DOHH2 (cell line): ENCODE data around the gene SSH2.

Experiments used
- H3F3A ChIP-seq: fragments of 200-600 bp; sonication (generic), shearing (Covaris generic); 2 replicates; pipeline ENCODE4 v1.6.0; 2016; ENCODE audit warnings: antibody characterized with exemption, mild to moderate bottlenecking; ENCODE audit not compliant: control insufficient read depth, insufficient read depth
- H3K27ac ChIP-seq: fragments of 200-600 bp; sonication (generic); 2 replicates; pipeline ENCODE4 v1.5.1; 2014; ENCODE audit warnings: low read depth, mild to moderate bottlenecking, low read length, moderate library complexity
- H3K27me3 ChIP-seq: fragments of 200-600 bp; sonication (generic); 2 replicates; pipeline ENCODE4 v1.6.1; 2014; ENCODE audit warnings: mild to moderate bottlenecking, low read length, mixed read lengths; ENCODE audit not compliant: control insufficient read depth
- H3K36me3 ChIP-seq: fragments of 200-600 bp; sonication (generic); 2 replicates; pipeline ENCODE4 v1.6.1; 2014; ENCODE audit warnings: mild to moderate bottlenecking, low read length, moderate library complexity, mixed read lengths; ENCODE audit not compliant: control insufficient read depth
- H3K4me1 ChIP-seq: fragments of 200-600 bp; sonication (generic); 2 replicates; pipeline ENCODE4 v1.6.1; 2014; ENCODE audit warnings: mild to moderate bottlenecking, low read length, mixed read lengths; ENCODE audit not compliant: control insufficient read depth
- H3K4me2 ChIP-seq: fragments of 200-600 bp; sonication (generic); 2 replicates; pipeline ENCODE4 v1.6.0; 2014; ENCODE audit warnings: mild to moderate bottlenecking, low read length, moderate library complexity
- H3K4me3 ChIP-seq: fragments of 200-600 bp; sonication (generic); 2 replicates; pipeline ENCODE4 v1.5.1; 2014; ENCODE audit warnings: mild to moderate bottlenecking, low read length, mixed read lengths
- H3K79me2 ChIP-seq: fragments of 200-600 bp; sonication (generic); 2 replicates; pipeline ENCODE4 v1.6.1; 2014; ENCODE audit warnings: mild to moderate bottlenecking, low read length, mixed read lengths; ENCODE audit not compliant: control insufficient read depth
- H3K9me2 ChIP-seq: fragments of 200-600 bp; sonication (generic); replicated peaks from 2 replicates; pipeline ENCODE4 v1.6.1; 2014; ENCODE audit warnings: mild to moderate bottlenecking, low read length, mixed read lengths; ENCODE audit not compliant: control insufficient read depth
- H3K9me3 ChIP-seq: fragments of 200-600 bp; sonication (generic); 2 replicates; pipeline ENCODE4 v1.6.1; 2014; ENCODE audit warnings: antibody characterized with exemption, low read length, mixed read lengths; ENCODE audit not compliant: control insufficient read depth, insufficient read depth
- H4K20me1 ChIP-seq: fragments of 200-600 bp; sonication (generic); 2 replicates; pipeline ENCODE4 v1.6.0; 2014; ENCODE audit warnings: low read depth, mild to moderate bottlenecking, antibody characterized with exemption, low read length, moderate library complexity; ENCODE audit not compliant: control insufficient read depth, insufficient read depth
- EZH2phosphoT487 ChIP-seq: fragments of 200-600 bp; sonication (generic); IDR thresholded peaks from 2 replicates; pipeline ENCODE4 v1.6.1; 2017; ENCODE audit warnings: borderline replicate concordance, mild to moderate bottlenecking, antibody characterized with exemption, low read length, moderate library complexity, mixed read lengths
- TF ChIP-seq, protein P1 (sequence below): fragments of 200-600 bp; sonication (generic); IDR thresholded peaks from one replicate; pipeline ENCODE4 v1.5.1; 2014; ENCODE audit warnings: antibody characterized with exemption, mild to moderate bottlenecking, low read depth, low read length; ENCODE audit not compliant: poor library complexity, severe bottlenecking

Gene SSH2

GRCh38 chr17:29659155-29659554, 270.9 kb downstream of the SSH2 start:
- no peak overlapping the region for H3K4me3 ChIP-seq
- no peak overlapping the region for H3K27ac ChIP-seq
- H3K27me3 ChIP-seq = no peaks in the 10 kb centered on the region
- TF ChIP-seq EZH2phosphoT487 = no peak
- TF ChIP-seq, protein P1, sequence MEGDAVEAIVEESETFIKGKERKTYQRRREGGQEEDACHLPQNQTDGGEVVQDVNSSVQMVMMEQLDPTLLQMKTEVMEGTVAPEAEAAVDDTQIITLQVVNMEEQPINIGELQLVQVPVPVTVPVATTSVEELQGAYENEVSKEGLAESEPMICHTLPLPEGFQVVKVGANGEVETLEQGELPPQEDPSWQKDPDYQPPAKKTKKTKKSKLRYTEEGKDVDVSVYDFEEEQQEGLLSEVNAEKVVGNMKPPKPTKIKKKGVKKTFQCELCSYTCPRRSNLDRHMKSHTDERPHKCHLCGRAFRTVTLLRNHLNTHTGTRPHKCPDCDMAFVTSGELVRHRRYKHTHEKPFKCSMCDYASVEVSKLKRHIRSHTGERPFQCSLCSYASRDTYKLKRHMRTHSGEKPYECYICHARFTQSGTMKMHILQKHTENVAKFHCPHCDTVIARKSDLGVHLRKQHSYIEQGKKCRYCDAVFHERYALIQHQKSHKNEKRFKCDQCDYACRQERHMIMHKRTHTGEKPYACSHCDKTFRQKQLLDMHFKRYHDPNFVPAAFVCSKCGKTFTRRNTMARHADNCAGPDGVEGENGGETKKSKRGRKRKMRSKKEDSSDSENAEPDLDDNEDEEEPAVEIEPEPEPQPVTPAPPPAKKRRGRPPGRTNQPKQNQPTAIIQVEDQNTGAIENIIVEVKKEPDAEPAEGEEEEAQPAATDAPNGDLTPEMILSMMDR = no peak
- no peaks in the 10 kb centered on the region for H3K9me2 ChIP-seq
- H3F3A ChIP-seq = no peaks in the 10 kb centered on the region
- H3K36me3 ChIP-seq = peaks cover 15% of the 10 kb centered on the region
- no peak overlapping the region for H3K4me2 ChIP-seq
- no peaks in the 10 kb centered on the region for H4K20me1 ChIP-seq
- no peaks in the 10 kb centered on the region for H3K4me1 ChIP-seq
- no peaks in the 10 kb centered on the region for H3K9me3 ChIP-seq
- H3K79me2 ChIP-seq = no peaks in the 10 kb centered on the region

- no peak overlapping the region for H3K4me2 ChIP-seq
Observed at GRCh38 chr17:29655323-29655722, 274.7 kb downstream of the SSH2 start.

GRCh38 chr17:29653995-29654714, 275.9 kb downstream of the SSH2 start:
- Histone ChIP-seq H3F3A (no peaks in the 10 kb centered on the region), H3K27ac (no peak overlapping the region), H3K9me2 (no peaks in the 10 kb centered on the region), H4K20me1 (no peaks in the 10 kb centered on the region), H3K79me2 (no peaks in the 10 kb centered on the region), H3K4me3 (no peak overlapping the region), H3K4me1 (no peaks in the 10 kb centered on the region), H3K27me3 (no peaks in the 10 kb centered on the region), H3K36me3 (peaks cover 7% of the 10 kb centered on the region), H3K9me3 (no peaks in the 10 kb centered on the region), H3K4me2 (no peak overlapping the region)
- TF ChIP-seq EZH2phosphoT487 = no peak
- TF ChIP-seq, protein P1 = no peak

More at GRCh38 chr17:29655323-29655722, 274.7 kb downstream of the SSH2 start:
- Histone ChIP-seq H3K4me3 (no peak overlapping the region), H3K4me1 (no peaks in the 10 kb centered on the region), H3K27me3 (no peaks in the 10 kb centered on the region), H3K36me3 (peaks cover 6% of the 10 kb centered on the region), H3K79me2 (no peaks in the 10 kb centered on the region), H4K20me1 (no peaks in the 10 kb centered on the region), H3K27ac (no peak overlapping the region), H3K9me2 (no peaks in the 10 kb centered on the region), H3K9me3 (no peaks in the 10 kb centered on the region), H3F3A (no peaks in the 10 kb centered on the region)
- TF ChIP-seq EZH2phosphoT487 = no peak
- TF ChIP-seq, protein P1 = no peak
